NOMO-1 treated with DMSO at 0.1 percent for 48 hours (cell line): Measurements from ENCODE around the gene UBE3A.

Experiments
- DNase-seq: peaks from one replicate; lab custom pipeline; 2025; ENCODE audit not compliant: unreplicated experiment; lab: John Stamatoyannopoulos, UW

Gene UBE3A

DNA sequence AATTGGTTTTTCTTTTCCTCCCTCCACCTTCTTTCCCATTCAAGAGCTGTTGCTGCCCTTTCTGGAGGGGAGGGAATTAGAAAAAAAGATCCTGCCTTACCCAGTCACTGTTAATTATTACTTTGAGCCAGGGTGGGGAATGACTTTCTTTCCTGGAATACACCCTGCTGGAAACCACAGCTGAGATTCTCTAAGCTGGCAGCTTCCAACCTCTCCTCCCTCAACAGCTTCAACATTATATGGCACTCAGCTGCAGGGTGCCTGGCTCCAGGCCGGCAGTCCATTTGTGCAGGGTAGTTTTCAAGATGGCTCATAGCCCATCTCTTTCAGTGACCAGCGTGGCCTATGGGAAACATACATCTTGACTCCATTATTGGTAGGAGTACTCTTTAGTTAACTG is 105.8 kb downstream of the UBE3A start:
- DNase-seq = no peak

GRCh38 chr15:25332306-25332705 is 106.5 kb downstream of the UBE3A start:
- DNase-seq = no peak

DNA sequence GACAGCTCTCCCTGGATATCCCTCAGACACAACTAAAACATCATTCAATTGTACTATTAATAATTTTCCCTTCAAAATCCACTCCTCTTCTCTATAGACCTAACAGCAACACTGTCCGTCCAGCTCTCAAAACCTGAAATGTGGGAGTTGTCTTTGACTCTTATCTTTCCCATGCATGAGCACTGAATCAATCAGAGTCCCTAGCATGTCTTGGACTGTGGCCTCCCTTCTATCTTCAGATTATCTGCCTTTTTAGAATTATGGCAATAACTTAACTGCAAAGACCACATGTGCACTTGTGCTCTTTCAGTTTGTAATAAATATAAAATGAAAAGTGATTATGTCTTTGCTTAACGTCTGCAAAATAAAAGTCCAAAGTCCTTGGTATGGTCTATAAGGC is 107.0 kb downstream of the UBE3A start:
- no peak for DNase-seq

DNA sequence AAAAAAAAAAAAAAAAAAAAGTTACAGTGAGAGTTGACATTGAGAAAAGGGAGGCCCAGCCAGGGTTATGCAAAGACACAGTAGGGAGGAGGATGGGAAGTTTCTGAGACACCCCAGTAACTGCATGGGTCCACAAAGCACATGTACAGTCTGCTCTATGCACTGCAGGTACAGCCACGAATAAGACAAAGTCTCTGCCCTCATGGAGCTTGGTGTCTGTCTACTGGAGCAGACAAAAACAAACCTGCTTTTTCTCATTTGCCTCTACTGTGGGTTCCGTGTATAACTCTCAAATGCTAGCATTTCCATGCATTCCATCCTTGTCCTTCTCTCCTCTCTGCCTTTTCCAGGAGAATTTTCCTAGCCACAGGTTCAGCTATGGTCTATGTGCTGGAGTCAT is 107.4 kb downstream of the UBE3A start:
- no peak for DNase-seq

DNA sequence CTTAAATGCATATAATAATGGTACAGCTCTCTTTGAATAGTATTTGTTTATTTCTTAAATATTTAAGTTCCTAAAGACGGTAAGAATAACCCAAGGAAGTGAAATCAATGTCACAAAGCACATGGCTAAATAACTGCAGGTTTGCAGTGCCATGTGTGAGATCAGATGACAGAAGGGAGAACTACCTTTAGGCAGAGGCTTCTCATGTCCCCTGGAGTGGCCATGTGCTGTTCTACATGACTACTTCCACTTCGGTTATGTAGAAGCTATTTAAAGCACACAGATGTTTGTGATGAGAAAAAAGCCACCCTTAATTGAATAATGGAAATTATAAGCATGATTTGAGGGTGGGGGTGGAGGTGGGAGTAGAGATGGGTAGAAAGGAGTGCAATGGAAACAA is 109.1 kb downstream of the UBE3A start:
- DNase-seq = no peak

DNA sequence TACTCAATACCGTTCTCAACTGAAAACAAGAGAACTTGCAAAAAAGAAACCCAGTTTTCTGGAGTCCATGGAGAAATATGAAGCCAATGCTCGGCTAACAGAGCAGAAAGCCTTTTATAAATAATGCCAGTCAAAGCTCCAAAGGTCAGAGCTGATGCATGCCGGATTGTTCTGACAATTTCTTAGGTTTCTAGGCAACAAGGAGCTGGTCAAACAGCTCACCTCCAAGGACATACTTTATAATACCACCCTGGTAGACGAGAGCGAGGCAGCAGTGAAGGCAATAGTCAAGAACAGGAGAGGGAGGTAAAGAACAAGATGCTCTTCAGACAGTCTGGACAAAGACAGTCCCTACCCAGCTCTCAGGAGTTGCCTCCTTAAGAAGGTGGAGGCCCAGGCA is 111.1 kb downstream of the UBE3A start:
- no peak for DNase-seq

GRCh38 chr15:25325187-25325586 is 113.6 kb downstream of the UBE3A start:
- DNase-seq = no peak

DNA sequence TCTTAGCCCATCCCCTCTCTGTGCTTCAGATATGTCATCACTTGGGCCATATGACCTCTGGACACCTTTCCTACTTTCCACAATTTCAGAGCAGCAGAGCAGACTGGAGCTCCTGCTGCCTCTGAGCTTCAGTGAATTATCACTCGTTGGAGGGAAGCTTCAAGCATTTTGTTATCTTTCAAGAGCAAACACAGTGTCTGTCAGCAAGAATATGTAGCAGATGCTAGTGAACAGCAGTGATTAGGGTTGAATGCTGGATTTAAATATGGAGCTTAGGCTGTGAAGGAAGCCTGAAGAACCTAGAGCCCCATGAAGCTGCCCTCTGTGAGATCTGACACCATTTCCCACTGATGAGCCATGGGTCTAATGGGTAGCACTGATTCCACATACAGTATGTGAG is 115.4 kb downstream of the UBE3A start:
- DNase-seq = no peak

GRCh38 chr15:25287823-25288222 is 151.0 kb downstream of the UBE3A start:
- no peak for DNase-seq
